Measurements from ENCODE around the gene MLST8.
A peak's percentile ranks its signal among the peaks of the same experiment; 100 is the strongest.

Gene MLST8

DNA sequence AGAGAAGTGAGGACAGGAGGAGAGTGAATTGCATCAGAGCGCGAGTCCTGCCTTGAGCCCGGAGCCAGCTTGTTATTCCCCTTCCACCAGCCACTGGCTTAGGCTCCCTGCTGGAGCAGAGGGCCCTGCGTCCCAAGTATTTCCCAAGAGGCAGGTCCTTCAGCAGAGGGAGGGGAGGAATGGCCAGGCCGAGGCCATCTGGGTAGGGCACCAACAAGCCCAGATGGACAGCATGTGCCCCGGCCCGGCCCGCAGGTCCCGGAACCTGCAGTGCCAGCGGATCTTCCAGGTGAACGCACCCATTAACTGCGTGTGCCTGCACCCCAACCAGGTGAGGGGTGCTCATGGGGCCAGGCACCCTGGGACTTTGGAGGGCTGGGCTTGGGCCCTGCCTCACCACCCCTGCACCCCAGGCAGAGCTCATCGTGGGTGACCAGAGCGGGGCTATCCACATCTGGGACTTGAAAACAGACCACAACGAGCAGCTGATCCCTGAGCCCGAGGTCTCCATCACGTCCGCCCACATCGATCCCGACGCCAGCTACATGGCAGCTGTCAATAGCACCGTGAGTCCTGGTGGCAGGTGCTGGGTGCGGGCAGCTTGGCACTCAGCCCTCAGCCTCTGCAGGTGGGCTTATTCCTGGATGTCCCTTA lies 1.7 kb downstream of the MLST8 start:
- Mint-ChIP-seq H3K27me3 (no peaks in the 10 kb centered on the region), H3K4me3 (peak overlapping the region; percentile 91), H3K27ac (peak overlapping the region; percentile 92), H3K4me1 (ENCODE audit: low read depth) (peaks cover 33% of the 10 kb centered on the region), H3K36me3 (ENCODE audit: low read depth) (peaks cover 26% of the 10 kb centered on the region), H3K9me3 (no peaks in the 10 kb centered on the region)

DNA sequence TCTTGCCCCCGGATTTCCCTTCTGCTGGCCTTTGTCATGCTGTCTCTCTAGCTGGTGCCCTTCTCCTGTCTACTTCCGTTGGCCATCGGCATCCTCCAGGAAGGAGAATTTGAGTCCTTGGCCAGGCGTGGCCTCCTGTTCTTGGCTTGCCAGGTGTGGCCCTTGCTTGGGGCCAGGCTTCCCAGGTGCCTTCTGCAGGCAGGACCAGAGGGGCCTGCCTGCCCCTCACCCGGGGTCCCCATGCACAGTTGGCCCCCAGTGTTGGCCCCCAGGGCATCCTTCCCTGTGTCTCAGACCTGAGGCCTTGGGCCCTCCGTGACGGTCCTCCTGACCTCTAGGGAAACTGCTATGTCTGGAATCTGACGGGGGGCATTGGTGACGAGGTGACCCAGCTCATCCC lies 2.6 kb downstream of the MLST8 start:
- no peaks in the 10 kb centered on the region for H3K9me3 Mint-ChIP-seq
- H3K27me3 Mint-ChIP-seq = no peaks in the 10 kb centered on the region
- H3K27ac Mint-ChIP-seq = peak overlapping the region; percentile 22
- peaks cover 35% of the 10 kb centered on the region for H3K36me3 Mint-ChIP-seq (ENCODE audit: low read depth)
- H3K4me1 Mint-ChIP-seq (ENCODE audit: low read depth) = peaks cover 40% of the 10 kb centered on the region
- peak overlapping the region; percentile 91 for H3K4me3 Mint-ChIP-seq

- H3K27me3 Mint-ChIP-seq = no peaks in the 10 kb centered on the region
- H3K9me3 Mint-ChIP-seq = no peaks in the 10 kb centered on the region
- H3K27ac Mint-ChIP-seq = no peak overlapping the region
- H3K4me1 Mint-ChIP-seq (ENCODE audit: low read depth) = peaks cover 44% of the 10 kb centered on the region
- peaks cover 38% of the 10 kb centered on the region for H3K36me3 Mint-ChIP-seq (ENCODE audit: low read depth)
- no peak overlapping the region for H3K4me3 Mint-ChIP-seq
Measured at GRCh38 chr16:2208308-2208707, 3.1 kb downstream of the MLST8 start.

DNA sequence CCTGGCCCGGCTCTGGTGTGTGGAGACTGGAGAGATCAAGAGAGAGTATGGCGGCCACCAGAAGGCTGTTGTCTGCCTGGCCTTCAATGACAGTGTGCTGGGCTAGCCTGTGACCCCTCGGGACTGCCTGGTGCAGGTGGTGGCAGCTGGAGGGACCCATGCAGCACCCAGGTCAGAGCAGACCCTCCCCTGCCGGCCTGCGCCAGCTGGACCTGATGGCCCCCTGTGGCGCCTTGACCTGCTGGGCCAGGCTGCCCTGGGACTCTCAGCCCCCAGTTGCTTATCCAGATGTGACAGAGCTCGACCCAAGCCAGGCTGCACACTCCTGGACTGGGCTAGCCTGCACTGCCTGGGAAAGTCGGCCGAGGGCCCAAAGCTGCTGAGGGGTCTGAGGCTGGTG lies 3.5 kb downstream of the MLST8 start:
- H3K4me3 Mint-ChIP-seq = no peak overlapping the region
- H3K27ac Mint-ChIP-seq = no peak overlapping the region
- no peaks in the 10 kb centered on the region for H3K9me3 Mint-ChIP-seq
- no peaks in the 10 kb centered on the region for H3K27me3 Mint-ChIP-seq
- peaks cover 44% of the 10 kb centered on the region for H3K4me1 Mint-ChIP-seq (ENCODE audit: low read depth)
- peaks cover 43% of the 10 kb centered on the region for H3K36me3 Mint-ChIP-seq (ENCODE audit: low read depth)

- no peaks in the 10 kb centered on the region for H3K27me3 Mint-ChIP-seq
- no peak overlapping the region for H3K27ac Mint-ChIP-seq
- H3K36me3 Mint-ChIP-seq (ENCODE audit: low read depth) = peaks cover 43% of the 10 kb centered on the region
Measured at GRCh38 chr16:2209258-2210008, 4.2 kb downstream of the MLST8 start.

DNA sequence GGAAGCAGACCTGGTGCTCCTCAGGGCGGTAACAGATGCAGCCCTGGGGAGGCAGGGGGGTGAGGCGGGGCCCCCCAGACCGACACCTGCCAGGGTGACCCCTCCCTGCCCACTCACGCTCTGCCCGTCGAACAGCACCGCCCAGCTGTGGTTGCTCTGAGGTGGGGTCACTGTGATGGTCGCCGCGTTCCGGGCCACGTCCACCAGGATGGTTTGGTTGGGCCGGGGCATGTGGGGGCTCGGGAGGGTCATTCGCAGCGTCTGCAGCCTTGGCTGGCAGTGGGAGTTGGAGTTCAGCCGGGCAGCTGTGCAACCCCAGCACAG lies 4.7 kb downstream of the MLST8 start:
- no peak overlapping the region for H3K27ac Mint-ChIP-seq
- no peaks in the 10 kb centered on the region for H3K9me3 Mint-ChIP-seq
- H3K27me3 Mint-ChIP-seq = no peaks in the 10 kb centered on the region
- peaks cover 37% of the 10 kb centered on the region for H3K4me1 Mint-ChIP-seq (ENCODE audit: low read depth)
- H3K4me3 Mint-ChIP-seq = no peak overlapping the region
- peaks cover 43% of the 10 kb centered on the region for H3K36me3 Mint-ChIP-seq (ENCODE audit: low read depth)

More at GRCh38 chr16:2209258-2210008, 4.2 kb downstream of the MLST8 start:
- no peak overlapping the region for H3K4me3 Mint-ChIP-seq
- peaks cover 41% of the 10 kb centered on the region for H3K4me1 Mint-ChIP-seq (ENCODE audit: low read depth)
- no peaks in the 10 kb centered on the region for H3K9me3 Mint-ChIP-seq

- Mint-ChIP-seq H3K36me3 (ENCODE audit: low read depth) (peaks cover 43% of the 10 kb centered on the region), H3K4me3 (peak within 1 kb of the TSS; percentile 86)
Measured at GRCh38 chr16:2210386-2211365, 5.4 kb downstream of the MLST8 start, which contains the start of gene BRICD5. TSS of gene BRICD5 (minus strand) at chr16:2210863. CDS start at chr16:2210833, 30 bp downstream.

DNA sequence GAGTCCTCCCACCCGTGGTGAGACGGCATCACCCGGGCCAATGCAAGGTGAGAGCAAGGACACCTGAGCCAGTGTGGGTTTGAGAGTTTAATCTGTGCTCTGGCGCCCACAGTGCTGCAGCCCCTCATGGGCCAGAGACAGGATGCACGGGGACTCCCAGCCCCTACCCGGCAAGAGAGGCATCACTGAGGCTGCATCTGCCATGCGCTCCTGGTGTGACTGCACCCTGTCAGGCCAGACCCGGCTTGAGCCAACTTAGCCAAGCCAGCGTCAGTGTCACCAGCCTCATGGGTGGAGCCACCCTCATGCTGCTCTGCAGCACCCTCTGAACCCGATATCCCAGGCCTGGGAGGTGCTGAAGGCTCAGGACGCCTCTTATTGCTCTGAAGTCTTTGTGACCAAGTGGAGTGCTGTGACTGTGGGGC lies 6.7 kb downstream of the MLST8 start:
- Mint-ChIP-seq H3K36me3 (ENCODE audit: low read depth) (peaks cover 36% of the 10 kb centered on the region), H3K27ac (peak overlapping the region; percentile 58)

More at GRCh38 chr16:2210386-2211365, 5.4 kb downstream of the MLST8 start, which contains the start of gene BRICD5:
- no peak within 1 kb of the TSS for H3K27ac Mint-ChIP-seq
- peaks cover 40% of the 10 kb centered on the region for H3K4me1 Mint-ChIP-seq (ENCODE audit: low read depth)
- no peaks in the 10 kb centered on the region for H3K9me3 Mint-ChIP-seq
- H3K27me3 Mint-ChIP-seq = no peaks in the 10 kb centered on the region

GRCh38 chr16:2212362-2213324 lies 7.4 kb downstream of the MLST8 start:
- Mint-ChIP-seq H3K4me1 (ENCODE audit: low read depth) (peaks cover 27% of the 10 kb centered on the region), H3K27me3 (no peaks in the 10 kb centered on the region), H3K27ac (peak overlapping the region; percentile 58), H3K36me3 (ENCODE audit: low read depth) (peaks cover 32% of the 10 kb centered on the region), H3K4me3 (peak overlapping the region; percentile 86), H3K9me3 (no peaks in the 10 kb centered on the region)

More for the DNA sequence above, 6.7 kb downstream of the MLST8 start:
- Mint-ChIP-seq H3K27me3 (no peaks in the 10 kb centered on the region), H3K9me3 (no peaks in the 10 kb centered on the region), H3K4me3 (peak overlapping the region; percentile 86), H3K4me1 (ENCODE audit: low read depth) (peaks cover 34% of the 10 kb centered on the region)

DNA sequence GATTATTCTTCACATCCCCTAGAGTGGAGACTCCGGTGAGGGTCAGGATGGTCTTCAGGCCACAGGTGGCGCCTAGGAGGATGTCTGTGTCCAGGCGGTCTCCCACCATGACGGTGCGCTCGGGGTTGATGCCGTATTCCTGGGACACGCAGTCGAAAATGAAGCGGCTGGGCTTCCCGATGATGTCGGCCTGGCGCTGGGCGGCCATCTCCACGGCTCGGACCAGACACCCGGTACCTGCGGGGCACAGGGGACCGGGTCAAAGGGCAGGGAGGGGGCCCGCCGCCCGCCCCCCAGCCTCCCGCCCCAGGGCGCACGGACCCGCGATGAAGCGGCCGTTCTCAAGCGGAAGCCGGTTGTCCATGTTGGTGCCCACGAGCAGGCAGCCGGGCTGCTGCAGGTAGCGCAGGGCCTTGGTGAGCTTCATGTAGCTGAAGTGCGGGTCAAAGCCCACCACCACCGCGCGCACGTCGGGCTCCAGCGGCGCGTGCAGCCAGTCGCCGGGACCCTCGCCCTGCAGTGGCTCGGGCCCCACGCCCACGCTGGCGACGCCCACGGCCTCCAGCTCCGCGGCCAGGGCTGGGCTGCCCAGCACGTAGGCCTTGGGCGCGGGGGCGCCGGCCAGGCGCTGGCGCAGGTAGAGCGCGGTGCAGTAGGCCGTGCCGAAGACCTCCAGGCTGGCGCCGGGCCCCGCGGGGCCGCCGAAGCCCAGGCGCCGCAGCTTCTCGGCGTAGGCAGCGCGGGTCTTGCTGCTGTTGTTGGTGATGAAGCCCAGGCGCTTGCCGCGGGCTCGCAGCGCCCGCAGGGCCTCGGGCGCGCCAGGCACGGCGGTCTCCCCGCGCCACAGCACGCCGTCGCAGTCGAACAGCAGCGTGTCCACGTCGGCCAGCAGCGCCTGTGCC lies 8.8 kb downstream of the MLST8 start:
- H3K4me3 Mint-ChIP-seq = peak overlapping the region; percentile 86
- H3K4me1 Mint-ChIP-seq (ENCODE audit: low read depth) = peaks cover 24% of the 10 kb centered on the region
- H3K9me3 Mint-ChIP-seq = no peaks in the 10 kb centered on the region
- peak overlapping the region; percentile 52 for H3K27ac Mint-ChIP-seq
- H3K27me3 Mint-ChIP-seq = no peaks in the 10 kb centered on the region
- H3K36me3 Mint-ChIP-seq (ENCODE audit: low read depth) = peaks cover 25% of the 10 kb centered on the region

DNA sequence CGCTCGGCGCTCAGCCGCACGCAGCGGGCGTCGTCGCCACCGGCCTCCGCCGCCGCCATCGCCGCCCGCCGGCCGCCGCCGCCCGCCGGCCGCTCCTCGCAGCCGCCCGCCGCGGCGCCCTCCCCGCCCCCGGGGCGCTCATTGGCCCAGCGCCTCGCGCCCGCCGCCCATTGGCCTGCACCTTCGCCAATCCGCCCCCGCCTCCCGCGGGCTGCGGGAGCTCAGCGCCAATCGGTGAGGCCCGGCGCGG lies 9.4 kb downstream of the MLST8 start, which contains the start of gene PGP:
Gene PGP (minus strand): TSS at position 122 of the 250 bp plus-strand sequence. CDS start 63 bp downstream, at position 59.
- Mint-ChIP-seq H3K4me1 (ENCODE audit: low read depth) (peaks cover 24% of the 10 kb centered on the region), H3K27ac (peak within 1 kb of the TSS; percentile 96), H3K27me3 (no peaks in the 10 kb centered on the region), H3K36me3 (ENCODE audit: low read depth) (peaks cover 25% of the 10 kb centered on the region), H3K4me3 (peak within 1 kb of the TSS; percentile 94), H3K9me3 (no peaks in the 10 kb centered on the region)

- H3K4me1 Mint-ChIP-seq (ENCODE audit: low read depth) = peaks cover 24% of the 10 kb centered on the region
- peak overlapping the region; percentile 94 for H3K4me3 Mint-ChIP-seq
- H3K27me3 Mint-ChIP-seq = no peaks in the 10 kb centered on the region
- peak overlapping the region; percentile 52 for H3K27ac Mint-ChIP-seq
- no peaks in the 10 kb centered on the region for H3K9me3 Mint-ChIP-seq
- H3K36me3 Mint-ChIP-seq (ENCODE audit: low read depth) = peaks cover 21% of the 10 kb centered on the region
Measured at GRCh38 chr16:2216330-2216729, 11.1 kb downstream of the MLST8 start.

Measured in stimulated activated naive CD8-positive, alpha-beta T cell treated with anti-CD3 and anti-CD28 coated beads, Interleukin-15, Interleukin-2, amounts not matched to agents 100 ng/mL and 50 ng/mL, for 24 hours (primary cell).